LNCAP (cell line): ENCODE results near the gene ZNF814.
"Not testable (repeated sequence)": the region's sequence is repeated elsewhere in the genome, so short reads cannot be mapped to it uniquely, and the experiment has no call there.

Source experiments
- TF ChIP-seq, protein P1 (sequence below): fragments of 450-650 bp; IDR thresholded peaks from 2 replicates; pipeline ENCODE4 v1.5.1; 2017; ENCODE audit warnings: mild to moderate bottlenecking

Gene ZNF814

DNA sequence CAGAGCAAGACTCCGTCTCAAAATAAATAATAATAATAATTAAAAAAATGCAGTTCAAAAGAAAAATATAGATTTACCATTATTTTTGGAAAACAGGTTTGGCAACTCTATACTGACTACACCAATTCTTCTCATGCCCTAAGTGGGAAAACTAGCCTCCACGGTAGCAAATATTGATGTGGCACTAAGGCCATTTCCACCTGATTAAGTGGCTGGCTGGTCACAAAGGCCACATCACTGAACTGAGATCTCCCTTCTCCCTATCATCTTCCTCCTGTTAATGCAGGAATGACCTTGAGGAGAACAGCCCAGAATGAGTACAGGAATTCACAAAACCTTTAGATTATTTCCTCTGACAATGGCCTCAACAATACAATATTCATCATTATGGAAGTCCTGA lies 18.6 kb downstream of the ZNF814 start:
- TF ChIP-seq, protein P1, sequence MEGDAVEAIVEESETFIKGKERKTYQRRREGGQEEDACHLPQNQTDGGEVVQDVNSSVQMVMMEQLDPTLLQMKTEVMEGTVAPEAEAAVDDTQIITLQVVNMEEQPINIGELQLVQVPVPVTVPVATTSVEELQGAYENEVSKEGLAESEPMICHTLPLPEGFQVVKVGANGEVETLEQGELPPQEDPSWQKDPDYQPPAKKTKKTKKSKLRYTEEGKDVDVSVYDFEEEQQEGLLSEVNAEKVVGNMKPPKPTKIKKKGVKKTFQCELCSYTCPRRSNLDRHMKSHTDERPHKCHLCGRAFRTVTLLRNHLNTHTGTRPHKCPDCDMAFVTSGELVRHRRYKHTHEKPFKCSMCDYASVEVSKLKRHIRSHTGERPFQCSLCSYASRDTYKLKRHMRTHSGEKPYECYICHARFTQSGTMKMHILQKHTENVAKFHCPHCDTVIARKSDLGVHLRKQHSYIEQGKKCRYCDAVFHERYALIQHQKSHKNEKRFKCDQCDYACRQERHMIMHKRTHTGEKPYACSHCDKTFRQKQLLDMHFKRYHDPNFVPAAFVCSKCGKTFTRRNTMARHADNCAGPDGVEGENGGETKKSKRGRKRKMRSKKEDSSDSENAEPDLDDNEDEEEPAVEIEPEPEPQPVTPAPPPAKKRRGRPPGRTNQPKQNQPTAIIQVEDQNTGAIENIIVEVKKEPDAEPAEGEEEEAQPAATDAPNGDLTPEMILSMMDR = no peak

DNA sequence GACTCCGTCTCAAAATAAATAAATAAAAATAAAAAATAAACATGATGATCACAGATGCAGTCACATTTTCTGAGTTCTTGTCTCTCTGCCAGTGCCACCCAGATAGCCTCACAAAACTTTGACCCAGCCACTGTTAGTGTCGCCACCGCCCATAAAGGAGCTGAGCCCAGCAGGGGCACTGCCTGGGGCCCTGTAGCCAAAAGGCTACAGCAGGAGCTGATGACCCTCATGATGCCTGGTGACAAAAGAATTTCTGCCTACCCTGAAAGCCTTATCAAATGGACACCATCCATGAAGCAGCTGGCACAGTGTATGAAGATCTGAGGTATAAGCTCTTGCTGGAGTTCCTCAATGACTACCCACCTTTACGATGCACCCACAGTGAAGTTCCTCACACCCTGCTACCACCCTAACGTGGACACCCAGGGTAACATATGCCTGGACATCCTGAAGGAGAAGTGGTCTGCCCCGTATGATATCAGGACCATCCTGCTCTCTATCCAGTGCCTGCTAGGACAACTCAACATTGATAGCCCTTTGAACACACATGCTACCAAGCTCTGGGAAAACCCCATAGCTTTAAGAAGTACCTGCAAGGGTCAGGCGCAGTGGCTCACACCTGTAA lies 20.9 kb downstream of the ZNF814 start:
- TF ChIP-seq, protein P1 = no peak

DNA sequence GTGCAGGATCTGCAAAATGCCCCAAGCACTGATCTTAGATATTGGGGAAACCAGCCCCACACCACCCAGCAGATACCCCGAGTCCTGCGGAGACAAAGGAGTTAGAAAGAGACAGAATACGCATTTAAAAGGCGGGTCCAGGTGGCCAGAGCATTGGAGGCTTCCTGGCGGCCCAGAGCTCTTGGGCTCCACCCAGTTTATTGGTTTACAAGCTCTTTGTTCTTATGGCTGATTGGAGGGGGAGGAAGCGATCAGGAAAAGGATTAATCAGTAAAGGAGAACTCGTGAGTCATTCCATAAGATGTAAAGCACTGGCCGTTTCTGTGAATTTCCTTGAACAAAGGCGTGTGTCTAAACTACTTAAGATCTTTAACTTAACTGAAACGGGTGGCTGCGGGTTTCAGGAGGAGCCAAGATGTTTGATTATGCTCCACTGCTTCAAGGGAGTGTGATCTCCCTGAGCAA lies 38.3 kb downstream of the ZNF814 start:
- TF ChIP-seq, protein P1 = no peak

DNA sequence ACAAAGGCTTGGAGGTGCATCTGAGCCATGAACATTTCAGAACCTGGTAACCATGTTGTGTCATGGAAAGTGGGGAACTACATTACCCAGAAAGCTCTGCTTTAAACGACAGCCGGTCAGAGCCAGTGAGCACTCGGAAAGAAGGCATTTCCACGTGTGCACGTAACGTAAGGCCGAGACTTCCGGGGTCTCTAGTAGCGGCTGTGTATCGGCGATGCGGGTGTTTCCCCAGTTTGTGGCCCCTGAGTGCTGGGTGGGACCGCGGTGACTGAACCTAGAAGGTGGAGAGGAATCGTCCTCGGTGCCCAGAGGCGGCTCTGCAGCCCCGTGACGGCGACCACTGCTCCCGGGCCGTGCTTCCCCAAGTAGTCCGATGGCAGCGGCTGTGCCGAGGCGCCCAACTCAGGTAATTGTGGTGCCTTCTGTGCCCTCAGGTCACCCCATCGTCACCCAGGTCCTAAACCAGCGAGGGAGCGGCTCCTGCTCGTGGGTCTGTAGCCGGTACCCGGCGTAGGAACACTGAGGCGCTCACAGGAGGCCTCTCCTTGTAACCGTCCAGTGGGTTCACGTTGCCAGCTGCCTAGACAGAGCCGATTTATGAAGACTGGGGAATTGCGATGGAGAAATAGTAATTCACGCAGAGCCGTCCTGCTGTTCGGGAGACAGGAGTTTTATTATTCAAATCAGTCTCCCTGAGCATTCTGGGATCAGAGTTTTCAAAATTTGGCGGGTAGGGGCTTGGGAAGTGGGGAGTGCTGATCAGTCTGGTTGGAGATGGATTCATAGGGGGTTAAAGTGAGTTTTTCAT lies 39.0 kb downstream of the ZNF814 start, which contains the start of gene ZNF587:
Gene ZNF587, plus strand, starts transcription at position 194 of the 808 bp plus-strand sequence. Its CDS starts 180 bp downstream, at position 374.
- TF ChIP-seq, protein P1 = not testable (repeated sequence)

DNA sequence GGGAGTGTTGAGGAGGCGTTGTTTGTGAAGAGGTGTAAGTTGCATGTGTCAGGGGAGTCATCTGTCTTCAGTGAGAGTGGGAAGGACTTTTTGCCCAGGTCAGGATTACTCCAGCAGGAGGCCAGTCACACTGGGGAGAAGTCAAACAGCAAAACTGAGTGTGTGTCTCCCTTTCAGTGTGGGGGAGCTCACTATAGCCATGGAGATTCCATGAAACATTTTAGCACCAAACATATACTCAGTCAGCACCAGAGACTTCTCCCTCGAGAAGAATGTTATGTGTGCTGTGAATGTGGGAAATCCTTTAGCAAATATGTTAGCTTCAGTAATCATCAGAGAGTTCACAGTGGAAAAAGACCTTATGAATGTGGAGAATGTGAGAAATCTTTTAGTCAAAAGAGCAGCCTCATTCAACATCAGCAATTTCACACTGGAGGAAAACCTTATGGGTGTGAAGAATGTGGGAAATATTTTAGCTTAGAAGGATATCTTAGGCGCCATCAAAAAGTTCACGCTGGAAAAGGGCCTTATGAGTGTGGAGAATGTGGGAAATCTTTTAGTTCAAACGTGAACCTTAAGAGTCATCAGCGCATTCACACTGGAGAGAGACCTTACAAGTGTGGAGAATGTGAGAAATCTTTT lies 47.6 kb downstream of the ZNF814 start:
- TF ChIP-seq, protein P1 = no peak

DNA sequence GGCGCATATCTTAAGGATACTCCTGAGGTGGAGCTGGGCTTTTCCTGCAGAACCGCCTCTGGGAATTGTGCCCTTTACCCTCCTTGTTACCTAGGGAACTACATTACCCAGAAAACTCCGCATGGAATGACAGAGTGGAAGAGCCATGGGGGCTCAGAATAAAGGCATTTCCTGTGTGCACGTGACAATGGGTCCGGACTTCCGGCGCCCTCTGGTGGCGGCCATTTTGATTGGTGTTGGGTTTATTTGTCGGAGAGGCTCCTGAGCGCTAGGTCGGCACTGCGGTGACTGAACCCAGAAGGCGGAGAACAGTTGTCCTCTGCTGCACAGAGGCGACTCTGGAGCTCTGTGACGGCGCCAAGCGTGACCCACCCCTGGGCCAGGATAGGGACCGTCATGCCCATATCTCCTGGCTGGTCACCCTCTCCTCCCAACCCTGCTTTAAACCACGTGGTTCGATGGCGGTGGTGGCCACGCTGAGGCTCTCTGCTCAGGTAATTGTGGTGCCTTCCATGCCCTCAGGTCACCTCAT lies 58.7 kb downstream of the ZNF814 start, which contains the start of gene ZNF587B:
Gene ZNF587B, plus strand, starts transcription at position 229 of the 532 bp plus-strand sequence. Its CDS starts 230 bp downstream, at position 459.
- TF ChIP-seq, protein P1 = peak; percentile 37; the same call in 1 of the 2 replicates

DNA sequence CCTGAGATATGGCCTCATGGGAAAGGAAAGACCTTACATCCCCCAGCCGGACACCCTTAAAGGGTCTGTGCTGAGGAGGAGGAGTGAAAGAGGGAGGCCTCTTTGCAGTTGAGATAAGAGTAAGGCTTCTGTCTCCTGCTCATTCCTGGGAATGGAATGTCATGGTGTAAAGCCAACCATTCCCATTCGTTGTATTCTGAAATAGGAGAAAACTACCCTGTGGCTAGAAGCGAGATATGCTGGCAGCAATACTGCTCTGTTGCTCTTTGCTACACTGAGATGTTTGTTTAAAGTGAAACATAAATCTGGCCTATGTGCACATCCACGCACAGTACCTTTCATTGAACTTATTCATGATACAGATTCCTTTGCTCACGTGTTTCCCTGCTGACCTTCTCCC lies 59.5 kb downstream of the ZNF814 start:
- TF ChIP-seq, protein P1 = no peak
